ENCODE data around the gene ZFYVE1. TPM values are rescaled to one million over a fixed set of nuclear protein-coding genes. Genes with fewer than 3 reads are reported as not detected.

ZFYVE1 gene
- total and polyA plus RNA-seq, 2 of the 13 experiments (the other 11 are each of a cell fraction or from before 2014, with no cell fraction given), result 2.6 to 5.3 TPM

- TF ChIP-seq FOXP4 (CRISPR knock-in tag; IDR thresholded peaks at IDR 0.05), result peak; percentile 56; the same call in 1 of the 2 replicates
- peak; percentile 88 for TF ChIP-seq HOMEZ (CRISPR knock-in tag; IDR thresholded peaks at IDR 0.05; ENCODE audit: low read depth)
- TF ChIP-seq ZFAT (CRISPR knock-in tag; conservative IDR thresholded peaks at IDR 0.05), result no peak
- no peak for TF ChIP-seq IKZF1 (IDR thresholded peaks at IDR 0.05)
- no peak for TF ChIP-seq ARNTL (CRISPR knock-in tag; IDR thresholded peaks at IDR 0.05)
- TF ChIP-seq ZNF30 (CRISPR knock-in tag; IDR thresholded peaks at IDR 0.05), result no peak
Measured at GRCh38 chr14:73058224-73058921, 31.5 kb upstream of the ZFYVE1 start, which contains the start of gene RBM25 (continued).

- POLR2A ChIA-PET, result interaction anchor here (0.7 to 2.4 kb wide), 17 partner anchors 9 to 511 kb away, joined by 3 to 38 read pairs (median 4); partner anchors contain the start of genes ACOT2, NUMB, PSEN1 and RIOX1
- Histone ChIP-seq H3K79me2 (ENCODE audit: insufficient read depth, low read length) (peaks cover 42% of the 10 kb centered on the region), H3K36me3 (replicated peaks in 1 of 2; ENCODE audit: control insufficient read depth in 1 of 2, insufficient read depth in 2 of 2, low read length in 2 of 2) (peaks cover 0 to 9% of the 10 kb centered on the region in 2 experiments; a peak in 3 of 5 replicates), H3K27me3 (ENCODE audit: control insufficient read depth in 1 of 2, insufficient read depth in 2 of 2, low read length in 2 of 2) (no peaks in the 10 kb centered on the region; a peak in 1 of 5 replicates), H3K9me3 (ENCODE audit: low read length) (no peaks in the 10 kb centered on the region), H3K9ac (ENCODE audit: insufficient read depth, low read depth, low read length) (peak overlapping the region; percentile 96), H3K4me2 (ENCODE audit: low read depth, low read length) (peak overlapping the region; percentile 83), H2AFZ (ENCODE audit: low read length) (peak overlapping the region; percentile 9), H4K20me1 (ENCODE audit: insufficient read depth, low read length) (peaks cover 25% of the 10 kb centered on the region), H3K4me3 (replicated peaks in 1 of 3; ENCODE audit: insufficient read depth in 1 of 3, low read depth in 2 of 3, low read length in 3 of 3) (peak overlapping the region; percentile 60 to 93 (median 82)), H3K4me1 (ENCODE audit: insufficient read depth, low read length) (peaks cover 31% of the 10 kb centered on the region), H3K27ac (ENCODE audit: extremely low read length, insufficient read depth, low read length) (peak overlapping the region; percentile 99)
- 0 out of 2 replicates have a peak, but pooled peaks have one; percentile 63 for TF ChIP-seq ZSCAN22 (CRISPR knock-in tag; IDR thresholded peaks at IDR 0.05)
- 0 out of 2 replicates have a peak, but pooled peaks have one; percentile 3 for TF ChIP-seq ZNF34 (CRISPR knock-in tag; IDR thresholded peaks at IDR 0.05; ENCODE audit: borderline replicate concordance)
- TF ChIP-seq ZNF800 (CRISPR knock-in tag; IDR thresholded peaks at IDR 0.05), result 0 out of 2 replicates have a peak, but pooled peaks have one; percentile 10
- TF ChIP-seq SAFB2 (CRISPR knock-in tag; IDR thresholded peaks at IDR 0.05; ENCODE audit: borderline replicate concordance, low read depth), result no peak
- in situ Hi-C loops (cut with HindIII; ENCODE audit: extremely low pct_ligation_motif_present, low pct_unique_long_range_greater_than_20kb), result no loop called here
- FAIRE-seq (no peak), DNase-seq (ENCODE audit: low spot score) (no peak), ATAC-seq (peak; percentile 14)
- BruUV-seq (replicated peaks), result no TSS peak
- CTCF ChIA-PET (ENCODE audit: low intra/inter-chr PET ratio, low total read pairs), result no interaction called here
- WGBS (ENCODE audit: low lambda C conversion rate), result 1% methylated on average over 8 of the region's 8 CpGs
- intact Hi-C loops (cut with micrococcal nuclease; ENCODE audit: unreplicated experiment), result loop anchor here (5.0 kb wide), 1 partner anchor 79 kb away; the partner anchor contains the start of gene PSEN1
Measured at GRCh38 chr14:73057944-73058223, 31.0 kb upstream of the ZFYVE1 start.

Data from HepG2 (cell line).